Measurements from ENCODE around the gene PROKR1.
"Not testable (repeated sequence)": the region's sequence is repeated elsewhere in the genome, so short reads cannot be mapped to it uniquely, and the experiment has no call there.

DNA sequence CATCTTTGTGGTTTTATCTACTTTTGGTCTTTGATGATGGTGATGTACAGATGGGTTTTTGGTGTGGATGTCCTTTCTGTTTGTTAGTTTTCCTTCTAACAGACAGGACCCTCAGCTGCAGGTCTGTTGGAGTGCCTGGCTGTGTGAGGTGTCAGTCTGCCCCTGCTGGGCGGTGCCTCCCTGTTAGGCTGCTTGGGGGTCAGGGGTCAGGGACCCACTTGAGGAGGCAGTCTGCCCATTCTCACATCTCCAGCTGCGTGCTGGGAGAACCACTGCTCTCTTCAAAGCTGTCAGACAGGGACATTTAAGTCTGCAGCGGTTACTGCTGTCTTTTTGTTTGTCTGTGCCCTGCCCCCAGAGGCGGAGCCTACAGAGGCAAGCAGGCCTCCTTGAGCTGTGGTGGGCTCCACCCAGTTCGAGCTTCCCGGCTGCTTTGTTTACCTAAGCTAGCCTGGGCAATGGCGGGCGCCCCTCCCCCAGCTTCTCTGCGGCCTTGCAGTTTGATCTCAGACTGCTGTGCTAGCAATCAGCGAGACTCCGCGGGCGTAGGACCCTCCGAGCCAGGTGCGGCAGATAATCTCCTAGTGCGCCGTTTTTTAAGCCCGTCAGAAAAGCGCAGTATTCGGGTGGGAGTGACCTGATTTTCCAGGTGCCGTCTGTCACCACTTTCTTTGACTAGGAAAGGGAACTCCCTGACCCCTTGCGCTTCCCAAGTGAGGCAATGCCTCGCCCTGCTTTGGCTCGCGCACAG is 36.0 kb downstream of the PROKR1 start:
- TF ChIP-seq, protein P1, sequence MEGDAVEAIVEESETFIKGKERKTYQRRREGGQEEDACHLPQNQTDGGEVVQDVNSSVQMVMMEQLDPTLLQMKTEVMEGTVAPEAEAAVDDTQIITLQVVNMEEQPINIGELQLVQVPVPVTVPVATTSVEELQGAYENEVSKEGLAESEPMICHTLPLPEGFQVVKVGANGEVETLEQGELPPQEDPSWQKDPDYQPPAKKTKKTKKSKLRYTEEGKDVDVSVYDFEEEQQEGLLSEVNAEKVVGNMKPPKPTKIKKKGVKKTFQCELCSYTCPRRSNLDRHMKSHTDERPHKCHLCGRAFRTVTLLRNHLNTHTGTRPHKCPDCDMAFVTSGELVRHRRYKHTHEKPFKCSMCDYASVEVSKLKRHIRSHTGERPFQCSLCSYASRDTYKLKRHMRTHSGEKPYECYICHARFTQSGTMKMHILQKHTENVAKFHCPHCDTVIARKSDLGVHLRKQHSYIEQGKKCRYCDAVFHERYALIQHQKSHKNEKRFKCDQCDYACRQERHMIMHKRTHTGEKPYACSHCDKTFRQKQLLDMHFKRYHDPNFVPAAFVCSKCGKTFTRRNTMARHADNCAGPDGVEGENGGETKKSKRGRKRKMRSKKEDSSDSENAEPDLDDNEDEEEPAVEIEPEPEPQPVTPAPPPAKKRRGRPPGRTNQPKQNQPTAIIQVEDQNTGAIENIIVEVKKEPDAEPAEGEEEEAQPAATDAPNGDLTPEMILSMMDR (IDR thresholded peaks at IDR 0.05): not testable (repeated sequence)
- not testable (repeated sequence) for TF ChIP-seq POLR2A (IDR thresholded peaks at IDR 0.05)
